ENCODE data around the gene MAN2B1. TPM values are rescaled to one million over a fixed set of nuclear protein-coding genes. Genes with fewer than 3 reads are reported as not detected.
A peak's percentile ranks its signal among the peaks of the same experiment; 100 is the strongest.

The MAN2B1 gene
- total and polyA plus RNA-seq, 2 experiments from 2014 or later = 22.1 to 47.5 TPM

DNA sequence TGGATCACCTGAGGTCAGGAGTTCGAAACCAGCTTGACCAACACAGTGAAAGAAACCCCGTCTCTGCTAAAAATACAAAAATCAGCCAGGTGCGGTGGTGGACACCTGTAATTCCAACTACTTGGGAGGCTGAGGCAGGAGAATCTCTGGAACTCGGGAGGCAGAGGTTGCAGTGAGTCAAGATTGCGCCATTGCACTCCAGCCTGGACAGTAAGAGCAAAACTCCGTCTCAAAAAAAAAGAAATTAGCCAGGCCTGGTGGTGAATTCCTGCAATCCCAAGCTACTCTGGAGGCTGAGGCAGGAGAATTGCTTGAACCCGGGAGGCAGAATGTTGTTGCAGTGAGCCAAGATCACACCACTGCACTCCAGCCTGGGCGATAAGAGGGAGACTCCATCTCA is 42.1 kb upstream of the MAN2B1 start:
- Histone ChIP-seq H3K27ac (no peak overlapping the region), H3K36me3 (peaks cover 55% of the 10 kb centered on the region), H3K9me3 (ENCODE audit: low read depth) (no peaks in the 10 kb centered on the region), H3K4me3 (no peak overlapping the region), H3K27me3 (no peaks in the 10 kb centered on the region), H3K4me1 (ENCODE audit: low read depth) (no peaks in the 10 kb centered on the region)
- no peak for TF ChIP-seq CTCF (IDR thresholded peaks at IDR 0.05; ENCODE audit: low read depth, low read length)
- DNase-seq (ENCODE audit: low read depth in 1 of 2, low spot score in 1 of 2) = no peak

- no peak overlapping the region for H3K27ac ChIP-seq
- peaks cover 69% of the 10 kb centered on the region for H3K36me3 ChIP-seq
- no peaks in the 10 kb centered on the region for H3K27me3 ChIP-seq
- TF ChIP-seq CTCF (IDR thresholded peaks at IDR 0.05; ENCODE audit: low read depth, low read length) = no peak
- no peak for DNase-seq (ENCODE audit: low read depth in 1 of 2, low spot score in 1 of 2)
- H3K4me1 ChIP-seq (ENCODE audit: low read depth) = no peaks in the 10 kb centered on the region
- H3K4me3 ChIP-seq = no peak overlapping the region
- no peaks in the 10 kb centered on the region for H3K9me3 ChIP-seq (ENCODE audit: low read depth)
These were observed 39.8 kb upstream of the MAN2B1 start for GRCh38 chr19:12706332-12706718.

GRCh38 chr19:12705654-12706331 is 39.3 kb upstream of the MAN2B1 start:
- no peaks in the 10 kb centered on the region for H3K4me1 ChIP-seq (ENCODE audit: low read depth)
- H3K27ac ChIP-seq = no peak overlapping the region
- H3K9me3 ChIP-seq (ENCODE audit: low read depth) = no peaks in the 10 kb centered on the region
- TF ChIP-seq CTCF (IDR thresholded peaks at IDR 0.05; ENCODE audit: low read depth, low read length) = no peak
- DNase-seq (ENCODE audit: low read depth in 1 of 2, low spot score in 1 of 2) = no peak
- no peak overlapping the region for H3K4me3 ChIP-seq
- no peaks in the 10 kb centered on the region for H3K27me3 ChIP-seq
- H3K36me3 ChIP-seq = peaks cover 71% of the 10 kb centered on the region

DNA sequence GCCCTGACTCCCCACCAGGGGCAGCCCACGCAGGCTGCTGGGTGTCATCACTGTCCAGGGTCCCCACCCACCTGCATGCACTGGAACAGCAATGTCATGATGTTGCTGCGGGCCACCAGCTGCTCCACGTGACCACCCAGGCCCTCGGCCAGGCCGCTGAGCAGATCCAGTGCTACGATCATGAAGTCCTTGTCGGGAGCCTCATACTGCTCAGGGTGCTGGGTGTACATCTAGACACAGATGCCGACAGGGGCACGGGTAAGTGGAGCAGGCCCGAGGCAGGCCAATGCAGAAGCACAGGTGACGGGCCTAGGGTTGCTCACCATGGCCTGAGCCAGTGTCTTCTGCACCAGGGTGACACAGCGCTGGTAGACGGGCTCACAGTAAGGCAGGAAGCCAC is 38.6 kb upstream of the MAN2B1 start:
- no peak for DNase-seq (ENCODE audit: low read depth in 1 of 2, low spot score in 1 of 2)
- H3K4me3 ChIP-seq = no peak overlapping the region
- no peaks in the 10 kb centered on the region for H3K27me3 ChIP-seq
- H3K4me1 ChIP-seq (ENCODE audit: low read depth) = no peaks in the 10 kb centered on the region
- TF ChIP-seq CTCF (IDR thresholded peaks at IDR 0.05; ENCODE audit: low read depth, low read length) = no peak
- H3K36me3 ChIP-seq = peaks cover 66% of the 10 kb centered on the region
- H3K27ac ChIP-seq = no peak overlapping the region
- H3K9me3 ChIP-seq (ENCODE audit: low read depth) = no peaks in the 10 kb centered on the region

DNA sequence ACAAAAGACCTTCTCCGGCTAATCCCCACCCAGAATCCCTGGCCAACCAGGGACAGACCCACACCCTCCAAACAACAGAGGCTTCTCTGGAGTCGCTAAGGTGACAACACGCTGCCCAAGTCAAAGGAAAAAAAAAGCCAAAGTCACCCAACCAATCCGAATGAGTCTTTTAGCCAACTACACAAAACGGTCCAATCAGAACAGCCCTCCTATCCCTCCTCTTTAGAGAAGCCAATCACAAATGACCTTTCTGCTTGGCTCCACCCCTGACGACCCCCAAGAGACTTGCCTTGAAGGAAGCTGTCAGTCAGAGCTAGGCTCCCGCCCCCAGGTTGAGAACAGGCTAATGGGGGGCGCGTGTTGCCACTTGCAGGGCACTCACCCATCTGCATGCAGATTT is 36.5 kb upstream of the MAN2B1 start:
- DNase-seq (ENCODE audit: low read depth in 1 of 2, low spot score in 1 of 2) = peak; percentile 44 to 53
- H3K27ac ChIP-seq = no peak overlapping the region
- no peak overlapping the region for H3K4me3 ChIP-seq

More for the DNA sequence above, 36.5 kb upstream of the MAN2B1 start:
- no peaks in the 10 kb centered on the region for H3K9me3 ChIP-seq (ENCODE audit: low read depth)
- H3K27me3 ChIP-seq = no peaks in the 10 kb centered on the region
- H3K36me3 ChIP-seq = peaks cover 52% of the 10 kb centered on the region
- H3K4me1 ChIP-seq (ENCODE audit: low read depth) = no peaks in the 10 kb centered on the region
- TF ChIP-seq CTCF (IDR thresholded peaks at IDR 0.05; ENCODE audit: low read depth, low read length) = no peak

All from cardiac muscle cell (in vitro differentiated cells and primary cell).